Stimulated activated CD4-positive, alpha-beta T cell treated with anti-CD3 and anti-CD28 coated beads, Interleukin-15, amount 100 ng/mL, for 48 hours (primary cell): ENCODE results near the gene PLCB2.

Source experiments
- DNase-seq, 2 donors: peaks; one replicate each; pipeline ENCODE4 v3.0.0-alpha.2; 2020; ENCODE audit warnings: low read depth in 2 of 2

Gene PLCB2

DNA sequence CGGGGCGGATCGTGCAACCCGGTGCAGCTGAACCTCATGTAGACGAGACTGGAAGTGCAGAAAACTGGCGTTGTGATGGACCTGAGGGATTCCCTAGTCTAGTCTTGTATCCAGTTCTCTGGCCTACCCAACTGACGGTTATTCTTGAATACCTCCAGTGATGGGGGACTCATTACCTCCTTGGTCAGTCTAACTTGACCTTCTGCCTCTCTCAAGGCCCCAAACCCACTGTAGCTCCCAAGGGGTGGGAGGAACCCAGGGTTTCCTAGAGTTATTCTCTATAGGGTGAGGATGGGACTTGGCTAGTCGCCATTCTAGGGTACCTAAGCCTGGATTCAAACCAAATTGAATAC lies 57.5 kb downstream of the PLCB2 start:
- no peak for DNase-seq

- DNase-seq: no peak
These were observed 58.0 kb downstream of the PLCB2 start for GRCh38 chr15:40249477-40250303.

DNA sequence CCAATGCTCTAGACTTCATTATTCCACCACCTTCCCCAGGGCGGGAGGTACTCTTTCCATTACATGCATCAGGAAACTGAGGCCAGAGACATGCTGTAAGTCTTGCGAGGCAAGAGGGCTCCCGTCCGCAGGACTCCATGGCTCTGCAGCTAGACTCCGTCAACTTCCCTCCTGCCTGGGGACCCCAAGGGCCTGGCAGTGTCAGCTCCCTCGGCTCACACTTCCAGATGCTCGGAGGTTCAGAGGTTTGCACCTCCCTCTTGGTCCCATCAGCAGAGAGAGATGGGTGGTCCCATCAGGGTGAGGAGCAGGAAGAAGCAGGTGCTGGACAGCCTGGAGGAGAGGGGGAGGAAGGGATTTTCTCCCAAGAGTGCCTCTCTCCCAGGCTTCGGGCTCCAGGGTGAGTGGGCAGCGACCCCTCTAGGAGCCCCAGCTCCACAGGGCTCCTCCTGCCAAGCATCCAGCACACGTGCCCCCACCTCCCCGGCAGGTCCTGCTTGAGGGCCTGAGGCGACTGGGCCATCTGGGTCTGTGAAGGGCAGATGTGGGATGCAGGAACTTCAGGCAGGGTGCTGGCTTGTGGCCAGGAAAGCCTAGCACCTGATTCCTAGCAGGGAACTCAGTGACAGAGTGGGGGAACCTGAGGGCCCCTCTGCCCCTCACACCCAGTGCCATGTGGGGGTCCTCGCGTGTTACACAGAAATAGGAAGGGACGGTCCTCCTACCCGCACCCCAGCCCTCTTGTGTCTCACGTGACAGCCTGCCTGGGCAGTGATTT lies 59.5 kb downstream of the PLCB2 start:
- no peak for DNase-seq

DNA sequence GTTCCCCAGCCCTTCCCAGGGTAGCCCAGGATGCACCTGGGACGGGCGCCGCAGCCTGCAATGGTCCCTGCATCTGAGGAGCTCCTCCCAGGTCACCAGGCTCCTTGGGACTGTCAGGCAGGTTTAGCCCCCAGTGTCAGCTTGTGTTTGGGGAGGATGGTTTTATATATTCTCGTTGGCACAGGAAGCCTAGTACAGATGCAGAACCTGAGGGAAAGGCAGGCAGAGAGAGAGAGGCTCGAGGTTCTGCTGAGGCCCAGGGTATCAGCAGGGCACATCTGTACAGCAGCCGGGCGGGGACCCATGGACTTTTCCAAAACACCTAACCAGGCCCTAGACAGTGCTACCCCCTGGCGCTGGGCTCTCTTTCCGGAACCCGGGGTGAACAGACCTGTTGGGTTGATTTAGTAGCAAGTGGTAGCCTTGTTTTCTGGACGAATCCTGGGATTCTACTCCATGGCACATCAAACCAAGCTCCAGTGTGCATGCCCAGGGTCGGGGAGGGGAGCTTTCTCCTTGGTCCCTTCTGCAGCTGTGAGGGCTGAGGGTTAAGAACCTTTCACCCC lies 60.2 kb downstream of the PLCB2 start:
- DNase-seq: no peak

GRCh38 chr15:40246496-40247280 lies 61.0 kb downstream of the PLCB2 start:
- DNase-seq: no peak

DNA sequence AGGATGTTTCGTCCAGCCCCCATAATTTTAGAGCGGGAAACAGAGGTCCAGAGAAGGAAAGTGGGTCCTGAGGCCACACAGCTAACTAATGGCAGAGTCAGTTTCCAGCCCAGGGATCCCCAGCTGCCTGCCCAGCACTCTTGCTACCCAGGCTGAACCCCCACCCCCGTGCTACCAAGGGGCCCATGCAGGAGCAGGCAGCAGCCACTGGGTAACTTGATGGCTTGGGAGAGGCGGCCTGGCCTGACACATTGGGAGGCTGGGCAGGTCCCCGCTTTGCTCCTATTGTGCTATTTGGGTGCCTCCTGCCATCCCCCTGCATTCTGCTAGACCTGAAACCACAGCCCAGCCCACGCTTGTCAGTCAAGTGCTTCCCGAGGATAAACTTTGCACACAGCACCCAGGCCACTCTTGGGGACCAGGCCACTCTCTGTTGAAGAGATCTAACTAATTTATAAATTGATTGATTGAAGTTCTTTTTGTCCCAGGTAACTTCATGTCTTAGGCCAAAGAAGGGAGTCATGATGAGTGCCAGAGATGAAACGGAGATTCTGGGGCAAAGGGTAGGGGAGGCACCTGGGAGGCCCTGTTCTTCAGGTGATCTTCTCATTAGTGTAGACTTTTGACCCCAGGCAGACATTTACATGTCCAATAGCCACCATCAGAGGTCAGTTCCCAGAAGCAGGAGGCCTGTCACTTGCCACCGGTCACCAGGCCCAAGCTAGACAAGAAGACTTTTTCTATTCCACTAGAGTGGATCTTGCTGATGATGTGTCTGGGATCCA lies 61.9 kb downstream of the PLCB2 start:
- no peak for DNase-seq

GRCh38 chr15:40244961-40245523 lies 62.7 kb downstream of the PLCB2 start:
- DNase-seq: no peak

- no peak for DNase-seq
These were observed 64.5 kb downstream of the PLCB2 start for GRCh38 chr15:40243126-40243810.

DNA sequence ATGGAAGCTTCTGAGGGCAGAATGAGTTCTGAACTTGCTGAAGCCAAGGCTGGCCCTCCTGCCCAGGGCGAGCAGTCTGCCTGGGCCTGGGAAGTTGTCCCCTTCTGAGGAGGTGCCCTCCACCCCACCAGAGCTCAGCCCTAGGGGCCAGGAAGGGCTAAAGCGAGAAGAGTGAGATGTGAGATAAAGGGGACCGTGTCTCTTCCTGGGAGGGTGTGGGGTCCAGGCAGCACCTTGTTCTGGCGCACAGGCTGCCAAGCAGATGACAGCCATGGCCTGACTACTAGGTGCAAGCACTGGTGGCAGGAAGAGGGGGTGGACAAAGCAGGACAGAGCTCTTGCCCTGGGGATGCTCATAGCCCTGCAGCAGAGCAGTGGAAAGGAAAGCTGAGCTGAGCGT lies 65.1 kb downstream of the PLCB2 start:
- no peak for DNase-seq

GRCh38 chr15:40242213-40242599 lies 65.5 kb downstream of the PLCB2 start:
- no peak for DNase-seq

DNA sequence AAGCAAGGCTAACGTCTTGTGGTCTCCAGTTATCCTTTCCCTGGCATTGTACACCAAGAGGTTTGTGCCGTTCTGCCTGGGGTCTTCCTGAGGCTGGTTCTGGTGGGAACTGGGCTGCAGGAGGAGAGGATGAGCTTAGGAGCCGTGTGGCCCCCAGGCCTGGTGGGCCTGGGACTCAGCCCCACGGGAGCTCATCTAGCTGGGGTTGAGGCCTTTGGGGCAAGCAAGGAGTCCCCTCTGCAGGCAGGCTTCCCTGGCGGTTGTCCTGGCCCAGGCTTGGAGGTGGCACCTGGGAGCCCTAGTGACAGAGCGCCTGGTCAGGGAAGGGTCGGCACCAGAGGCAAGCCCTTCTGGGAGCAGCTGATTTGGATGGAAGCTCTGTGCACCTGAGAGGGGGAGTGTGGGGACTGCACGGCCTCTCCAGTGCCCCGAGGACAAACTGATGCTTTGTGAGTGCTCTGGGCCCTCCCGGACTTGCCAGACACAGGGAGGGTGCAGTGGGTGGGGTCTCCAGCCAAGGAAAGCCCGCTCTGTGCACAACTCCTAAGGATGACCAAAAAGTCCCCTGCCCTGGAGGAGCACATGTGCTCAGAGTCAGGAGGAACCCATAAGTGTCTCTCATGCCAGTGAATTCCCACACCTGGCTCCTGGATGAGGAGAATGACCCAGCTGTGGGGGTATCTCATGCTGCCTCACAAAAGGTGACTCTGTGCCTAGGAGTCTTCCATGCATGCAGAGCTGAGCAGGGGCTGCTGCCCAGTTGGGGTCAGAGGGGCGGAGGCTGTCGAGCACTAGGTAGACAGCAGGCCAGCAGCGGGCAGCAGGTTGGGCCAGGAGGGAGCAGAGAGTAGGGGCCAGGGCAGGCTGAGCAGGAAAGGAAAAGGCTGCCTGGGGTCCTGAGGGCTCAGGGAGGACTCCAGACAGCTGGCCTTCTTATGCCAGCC lies 66.2 kb downstream of the PLCB2 start:
- DNase-seq: no peak

- DNase-seq: no peak
These were observed 67.0 kb downstream of the PLCB2 start for GRCh38 chr15:40240619-40241221.

GRCh38 chr15:40239693-40240618 lies 67.8 kb downstream of the PLCB2 start:
- no peak for DNase-seq

DNA sequence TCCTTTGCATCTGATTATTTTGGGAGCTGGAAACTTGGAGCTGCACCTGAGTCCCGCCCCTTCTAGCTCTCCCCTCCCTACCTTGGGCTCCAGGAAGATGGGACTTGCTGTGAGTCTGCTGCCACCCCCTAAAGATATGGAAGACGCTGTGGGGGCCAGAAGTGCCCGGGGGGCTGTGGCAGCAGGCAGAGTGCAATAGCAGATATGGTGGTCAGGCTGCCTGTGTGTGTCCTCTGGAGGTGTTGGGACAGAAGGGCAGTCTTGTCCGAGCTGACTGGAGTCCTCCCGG lies 68.4 kb downstream of the PLCB2 start:
- DNase-seq: no peak

- peak; percentile 24 to 43 for DNase-seq
These were observed 69.0 kb downstream of the PLCB2 start, which contains the start of gene PAK6 for GRCh38 chr15:40238532-40239403. Gene PAK6 (plus strand): TSS chr15:40239063. CDS start chr15:40264786, 25,723 bp downstream.
